GM18951 (cell line): ENCODE data around the gene KIAA1191.
"Not testable (repeated sequence)": the region's sequence is repeated elsewhere in the genome, so short reads cannot be mapped to it uniquely, and the experiment has no call there.

Source experiments
- POLR2A ChIP-seq: IDR thresholded peaks from 4 replicates; pipeline ENCODE4 v1.6.1; 2011; ENCODE audit warnings: mild to moderate bottlenecking; ENCODE audit not compliant: insufficient read length, insufficient read depth; ENCODE audit errors: extremely low read depth
- in situ Hi-C: fragments of 300-500 bp; cut with MboI; formaldehyde crosslinking; loops from one replicate; pipeline ENCODE4 v1.12.0; 2022; ENCODE audit warnings: low sequenced_read_pairs, mixed read lengths, inconsistent platforms; ENCODE audit not compliant: unreplicated experiment

KIAA1191 gene

GRCh38 chr5:176342766-176343458 is 18.7 kb downstream of the KIAA1191 start:
- in situ Hi-C loops = no loop called here
- TF ChIP-seq POLR2A = no peak

GRCh38 chr5:176342158-176342483 is 19.4 kb downstream of the KIAA1191 start:
- in situ Hi-C loops = no loop called here
- no peak for TF ChIP-seq POLR2A

- TF ChIP-seq POLR2A = no peak
- in situ Hi-C loops = no loop called here
Measured at GRCh38 chr5:176341325-176342157, 20.0 kb downstream of the KIAA1191 start.

- in situ Hi-C loops = no loop called here
- no peak for TF ChIP-seq POLR2A
Measured at GRCh38 chr5:176339304-176339703, 22.3 kb downstream of the KIAA1191 start.

GRCh38 chr5:176337913-176338312 is 23.7 kb downstream of the KIAA1191 start:
- TF ChIP-seq POLR2A = no peak
- in situ Hi-C loops = no loop called here

GRCh38 chr5:176334031-176334770 is 27.4 kb downstream of the KIAA1191 start:
- no peak for TF ChIP-seq POLR2A
- in situ Hi-C loops = no loop called here

- no peak for TF ChIP-seq POLR2A
- in situ Hi-C loops = no loop called here
Measured at GRCh38 chr5:176320577-176320976, 41.0 kb downstream of the KIAA1191 start.

- in situ Hi-C loops = no loop called here
Measured at GRCh38 chr5:176319827-176320554, 41.6 kb downstream of the KIAA1191 start.

GRCh38 chr5:176317534-176318374 is 43.8 kb downstream of the KIAA1191 start:
- TF ChIP-seq POLR2A = no peak
- in situ Hi-C loops = no loop called here

More at GRCh38 chr5:176319827-176320554, 41.6 kb downstream of the KIAA1191 start:
- no peak for TF ChIP-seq POLR2A

- in situ Hi-C loops = not testable (repeated sequence)
Measured at GRCh38 chr5:176305356-176305755, 56.2 kb downstream of the KIAA1191 start.
